Right atrium auricular region (tissue), 2 donors: ENCODE measurements around the gene TPO. TPM values are rescaled to one million over a fixed set of nuclear protein-coding genes. Genes with fewer than 3 reads are reported as not detected.

Experiments used
- DNase-seq: peaks from one replicate; pipeline ENCODE4 v3.0.0-alpha.2; 2019; ENCODE audit warnings: low spot score
- H3K27ac ChIP-seq, 2 donors: fragments of 200-600 bp; sonication (generic); 1 replicate in 1 of 2; 2 replicates in 1 of 2; pipeline ENCODE4 v1.5.1; 2016 to 2019
- H3K27me3 ChIP-seq, 2 donors: fragments of 200-600 bp; sonication (generic); one replicate each; pipeline versions ENCODE4 v1.5.1 to v1.6.0; 2017 to 2019
- H3K36me3 ChIP-seq: fragments of 200-600 bp; sonication (generic); one replicate; pipeline ENCODE4 v1.5.1; 2016
- H3K4me1 ChIP-seq, 2 donors: fragments of 200-600 bp; sonication (generic); one replicate each; pipeline versions ENCODE4 v1.5.1 to v1.6.0; 2017 to 2019
- H3K4me3 ChIP-seq, 2 donors: fragments of 200-600 bp; sonication (generic); 1 replicate in 1 of 2; 2 replicates in 1 of 2; pipeline ENCODE4 v1.5.1; 2017 to 2019; ENCODE audit warnings: mild to moderate bottlenecking in 1 of 2, moderate library complexity in 1 of 2
- H3K9me3 ChIP-seq, 2 donors: fragments of 200-600 bp; sonication (generic); one replicate each; pipeline ENCODE4 v1.5.1; 2019
- total RNA-seq, 2 donors: library from RNA; depleted of rRNA; stranded (reverse); fragments of >200 nt; gene quantifications; one replicate each; pipeline ENCODE4 v1.1.0, GENCODE V29; 2016
- TF ChIP-seq, protein P1 (sequence below), 2 donors: fragments of 200-600 bp; sonication (generic); IDR thresholded peaks; one replicate each; pipeline ENCODE4 v1.5.1; 2019; ENCODE audit warnings: antibody characterized with exemption in 2 of 2

Gene TPO
- total RNA-seq, 2 donors from 2014 or later = 0.08 to 2.7 TPM

DNA sequence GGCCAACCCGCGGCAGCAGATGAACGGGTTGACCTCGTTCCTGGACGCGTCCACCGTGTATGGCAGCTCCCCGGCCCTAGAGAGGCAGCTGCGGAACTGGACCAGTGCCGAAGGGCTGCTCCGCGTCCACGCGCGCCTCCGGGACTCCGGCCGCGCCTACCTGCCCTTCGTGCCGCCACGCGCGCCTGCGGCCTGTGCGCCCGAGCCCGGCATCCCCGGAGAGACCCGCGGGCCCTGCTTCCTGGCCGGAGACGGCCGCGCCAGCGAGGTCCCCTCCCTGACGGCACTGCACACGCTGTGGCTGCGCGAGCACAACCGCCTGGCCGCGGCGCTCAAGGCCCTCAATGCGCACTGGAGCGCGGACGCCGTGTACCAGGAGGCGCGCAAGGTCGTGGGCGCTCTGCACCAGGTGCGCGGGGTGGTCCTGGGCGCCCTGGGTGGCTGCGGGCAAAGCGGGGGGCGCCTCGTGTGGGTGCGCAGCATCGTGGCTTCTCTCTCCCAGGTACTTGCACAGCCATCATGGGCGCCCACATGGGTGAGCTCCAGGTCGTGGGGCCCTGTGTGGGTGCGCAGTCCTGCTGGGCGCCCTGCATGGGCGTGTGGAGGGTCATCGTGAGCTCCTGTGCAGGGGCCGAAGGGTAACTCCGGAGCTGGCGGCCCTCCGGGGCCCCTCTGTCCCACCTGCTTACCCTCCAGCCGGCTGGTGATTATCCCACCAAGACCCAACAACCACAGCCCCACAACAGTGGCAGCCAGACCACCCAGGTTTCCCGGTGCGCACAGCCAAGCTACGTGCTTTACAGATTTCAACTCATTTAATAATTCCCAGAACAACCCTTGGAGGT lies 64.2 kb downstream of the TPO start:
- DNase-seq = peak; percentile 40
- no peaks in the 10 kb centered on the region for H3K4me1 ChIP-seq
- no peak overlapping the region for H3K4me3 ChIP-seq
- H3K27me3 ChIP-seq = no peaks in the 10 kb centered on the region
- no peaks in the 10 kb centered on the region for H3K9me3 ChIP-seq
- TF ChIP-seq, protein P1, sequence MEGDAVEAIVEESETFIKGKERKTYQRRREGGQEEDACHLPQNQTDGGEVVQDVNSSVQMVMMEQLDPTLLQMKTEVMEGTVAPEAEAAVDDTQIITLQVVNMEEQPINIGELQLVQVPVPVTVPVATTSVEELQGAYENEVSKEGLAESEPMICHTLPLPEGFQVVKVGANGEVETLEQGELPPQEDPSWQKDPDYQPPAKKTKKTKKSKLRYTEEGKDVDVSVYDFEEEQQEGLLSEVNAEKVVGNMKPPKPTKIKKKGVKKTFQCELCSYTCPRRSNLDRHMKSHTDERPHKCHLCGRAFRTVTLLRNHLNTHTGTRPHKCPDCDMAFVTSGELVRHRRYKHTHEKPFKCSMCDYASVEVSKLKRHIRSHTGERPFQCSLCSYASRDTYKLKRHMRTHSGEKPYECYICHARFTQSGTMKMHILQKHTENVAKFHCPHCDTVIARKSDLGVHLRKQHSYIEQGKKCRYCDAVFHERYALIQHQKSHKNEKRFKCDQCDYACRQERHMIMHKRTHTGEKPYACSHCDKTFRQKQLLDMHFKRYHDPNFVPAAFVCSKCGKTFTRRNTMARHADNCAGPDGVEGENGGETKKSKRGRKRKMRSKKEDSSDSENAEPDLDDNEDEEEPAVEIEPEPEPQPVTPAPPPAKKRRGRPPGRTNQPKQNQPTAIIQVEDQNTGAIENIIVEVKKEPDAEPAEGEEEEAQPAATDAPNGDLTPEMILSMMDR (IDR thresholded peaks at IDR 0.05) = no peak
- no peak overlapping the region for H3K27ac ChIP-seq
- H3K36me3 ChIP-seq = no peaks in the 10 kb centered on the region

DNA sequence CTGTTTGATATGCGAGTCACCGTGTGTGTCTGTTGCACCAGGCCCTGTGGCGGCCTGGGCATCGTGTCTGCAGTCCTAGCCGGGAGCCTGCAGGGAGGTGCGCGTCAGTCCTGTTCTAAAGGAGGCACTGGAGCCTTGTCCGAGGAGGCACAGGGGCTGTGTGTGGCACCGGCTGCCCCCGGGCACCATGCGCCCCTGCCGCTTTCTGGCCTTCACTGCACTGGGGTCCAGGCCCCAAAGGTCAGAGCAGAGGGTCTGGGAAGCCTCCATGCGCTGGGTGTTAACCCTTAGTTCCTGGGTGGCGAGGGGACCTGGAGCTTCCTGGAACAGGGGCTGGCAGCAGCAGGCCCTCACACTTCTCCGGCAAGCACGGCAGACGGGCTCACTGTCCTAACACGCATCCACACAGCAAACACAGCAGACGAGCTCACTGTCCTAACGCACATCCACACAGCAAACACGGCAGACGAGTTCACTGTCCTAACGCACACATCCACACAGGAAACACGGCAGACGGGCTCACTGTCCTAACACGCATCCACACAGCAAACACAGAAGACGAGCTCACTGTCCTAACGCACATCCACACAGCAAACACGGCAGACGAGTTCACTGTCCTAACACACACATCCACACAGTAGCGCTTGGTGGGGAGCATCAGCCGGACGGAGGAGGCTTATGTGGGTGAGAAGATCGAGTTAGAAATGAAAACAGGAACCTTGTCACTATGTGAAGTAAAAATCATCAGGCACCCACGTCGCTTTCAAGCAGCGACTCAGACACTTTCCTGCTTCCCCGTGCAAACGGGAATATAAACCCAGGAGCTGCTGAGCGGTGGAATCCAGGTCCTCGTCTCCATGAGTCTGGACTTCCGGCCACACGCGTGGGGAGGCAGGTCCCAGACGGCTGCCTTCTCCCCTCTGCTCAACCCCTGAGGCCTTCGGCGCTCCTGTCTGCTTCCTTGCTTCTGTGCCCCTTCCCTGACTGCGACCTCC lies 65.3 kb downstream of the TPO start:
- Histone ChIP-seq H3K27me3 (no peaks in the 10 kb centered on the region), H3K9me3 (no peaks in the 10 kb centered on the region), H3K27ac (no peak overlapping the region), H3K4me1 (no peaks in the 10 kb centered on the region), H3K36me3 (no peaks in the 10 kb centered on the region), H3K4me3 (no peak overlapping the region)
- peak; percentile 50 for DNase-seq
- TF ChIP-seq, protein P1 (IDR thresholded peaks at IDR 0.05) = no peak

DNA sequence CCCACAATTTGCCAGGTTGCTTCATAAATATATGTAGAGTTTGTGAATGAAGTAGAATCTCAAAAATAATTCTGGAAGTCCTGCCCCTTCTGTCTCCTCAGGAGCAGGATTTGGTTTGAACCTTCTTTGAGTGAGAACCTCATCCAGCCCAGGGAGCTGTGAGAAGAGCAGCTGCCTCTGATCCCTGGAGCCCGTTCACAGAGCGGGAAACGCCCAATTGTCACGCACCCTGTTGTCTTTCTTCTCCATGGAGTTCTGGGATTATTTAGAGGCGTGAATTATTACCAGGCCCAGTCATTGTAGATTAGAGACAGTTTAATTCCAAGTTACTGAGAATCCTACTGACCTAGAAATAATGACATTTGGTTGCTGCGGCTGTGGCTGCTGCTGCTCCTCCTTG lies 66.1 kb downstream of the TPO start:
- TF ChIP-seq, protein P1 (IDR thresholded peaks at IDR 0.05) = no peak
- Histone ChIP-seq H3K27ac (no peak overlapping the region), H3K4me1 (no peaks in the 10 kb centered on the region), H3K4me3 (no peak overlapping the region), H3K27me3 (no peaks in the 10 kb centered on the region), H3K9me3 (no peaks in the 10 kb centered on the region), H3K36me3 (no peaks in the 10 kb centered on the region)
- DNase-seq = peak; percentile 18

DNA sequence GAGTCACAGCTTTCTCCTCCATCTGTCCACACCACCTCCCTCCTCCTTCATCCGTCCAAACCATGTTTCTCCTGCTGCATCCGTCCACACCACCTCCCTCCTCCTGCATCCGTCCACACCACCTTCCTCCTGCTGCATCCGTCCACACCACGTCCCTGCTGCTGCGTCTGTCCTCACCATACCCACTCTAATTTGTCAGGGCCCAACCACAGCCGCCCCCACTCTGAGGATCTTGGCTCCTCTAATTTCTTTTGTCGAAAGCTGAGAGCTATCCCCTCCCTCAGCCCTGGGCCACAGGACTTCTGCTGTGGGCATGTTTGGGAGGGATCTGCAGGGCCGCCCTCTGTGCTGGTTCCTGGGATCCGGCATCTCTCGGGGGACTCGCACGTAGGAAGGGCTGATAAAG lies 67.4 kb downstream of the TPO start:
- no peaks in the 10 kb centered on the region for H3K9me3 ChIP-seq
- TF ChIP-seq, protein P1 (IDR thresholded peaks at IDR 0.05) = no peak
- no peak overlapping the region for H3K4me3 ChIP-seq
- peak; percentile 44 for DNase-seq
- H3K36me3 ChIP-seq = no peaks in the 10 kb centered on the region
- H3K4me1 ChIP-seq = no peaks in the 10 kb centered on the region
- no peak overlapping the region for H3K27ac ChIP-seq
- no peaks in the 10 kb centered on the region for H3K27me3 ChIP-seq

DNA sequence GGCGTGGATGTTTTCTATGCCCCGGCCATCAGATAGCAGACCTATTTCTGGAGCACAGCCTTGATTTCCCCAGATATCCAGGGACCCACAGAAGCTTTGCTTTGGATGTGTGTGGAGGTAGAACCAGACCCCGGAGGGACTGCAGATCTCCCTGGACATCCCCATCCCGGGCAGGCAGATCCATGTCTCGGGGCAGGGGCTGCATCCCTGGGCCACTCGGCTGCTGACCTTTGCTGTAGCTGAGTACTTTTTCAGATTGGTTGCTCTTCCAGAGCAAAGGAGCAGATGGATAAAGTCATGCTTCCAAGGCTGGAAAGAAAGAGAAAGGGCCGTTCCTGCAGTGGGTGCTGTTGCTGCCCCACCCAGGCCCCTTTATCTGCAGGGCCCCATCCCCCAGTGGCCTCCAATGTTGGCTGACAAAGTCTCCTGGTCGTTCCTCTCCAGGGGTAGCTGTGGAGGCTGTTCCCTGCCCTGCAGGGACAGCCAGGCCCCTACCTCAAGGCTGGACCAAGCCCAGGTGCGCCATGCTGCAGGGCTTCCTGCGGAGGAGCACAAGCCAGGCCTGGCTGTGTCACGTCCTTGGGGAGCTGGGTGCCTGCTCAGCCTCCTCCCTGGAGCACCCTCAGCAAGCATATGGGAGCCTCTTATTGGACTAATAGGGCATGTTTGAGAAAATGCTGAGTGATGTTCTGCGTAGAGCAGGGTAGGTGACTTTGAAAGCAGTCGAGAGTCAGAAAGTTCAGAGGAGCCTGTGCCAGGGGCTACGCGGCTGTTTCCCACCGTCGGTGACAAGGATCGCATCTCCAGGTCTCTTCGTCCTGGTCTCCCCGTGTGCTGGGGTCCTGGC lies 68.4 kb downstream of the TPO start:
- Histone ChIP-seq H3K27me3 (no peaks in the 10 kb centered on the region), H3K4me1 (no peaks in the 10 kb centered on the region), H3K9me3 (no peaks in the 10 kb centered on the region), H3K36me3 (no peaks in the 10 kb centered on the region), H3K4me3 (no peak overlapping the region), H3K27ac (no peak overlapping the region)
- TF ChIP-seq, protein P1 (IDR thresholded peaks at IDR 0.05) = no peak
- DNase-seq = peak; percentile 40
